Naive thymus-derived CD8-positive, alpha-beta T cell (primary cell): ENCODE data around the gene PDGFB. TPM values are rescaled to one million over a fixed set of nuclear protein-coding genes. Genes with fewer than 3 reads are reported as not detected.

Source experiments
- ATAC-seq, 2 donors: fragments of 150-1000 bp; cut with Tn5 transposase in 1 of 2; sonication (Bioruptor Pico), chemical (Tn5 transposase) in 1 of 2; 1 replicate in 1 of 2; 2 replicates in 1 of 2; pipeline ENCODE4 v1.10.0; 2021; ENCODE audit warnings: mild to moderate bottlenecking in 2 of 2, moderate library complexity in 2 of 2
- POLR2A ChIA-PET: fragments of 350-600 bp; sonication (Branson Sonifier 250); formaldehyde crosslinking; loops from one replicate; lab custom pipeline; 2021; ENCODE audit warnings: antibody characterized with exemption; lab: Charles Lee
- DNase-seq, 10 donors: peaks; one replicate each; pipeline versions ENCODE4 v3.0.0 to v3.0.0-alpha.2; 2020 to 2022
- H3K27ac Mint-ChIP-seq, 10 donors: one replicate each; pipeline ENCODE4 v1.8.0; 2020 to 2022; ENCODE audit warnings: mild to moderate bottlenecking in 10 of 10, mixed read lengths in 10 of 10, moderate library complexity in 4 of 10, inconsistent platforms in 1 of 10
- H3K27me3 Mint-ChIP-seq, 5 donors: one replicate each; pipeline ENCODE4 v1.8.0; 2021 to 2022; ENCODE audit warnings: mixed read lengths in 5 of 5
- H3K36me3 Mint-ChIP-seq, 3 donors: one replicate each; pipeline ENCODE4 v1.8.0; 2020 to 2022; ENCODE audit warnings: mixed read lengths in 3 of 3, mild to moderate bottlenecking in 2 of 3, inconsistent platforms in 1 of 3
- H3K4me1 Mint-ChIP-seq, 4 donors: one replicate each; pipeline ENCODE4 v1.8.0; 2021 to 2022; ENCODE audit warnings: mixed read lengths in 4 of 4
- H3K4me3 Mint-ChIP-seq, 10 donors: one replicate each; pipeline ENCODE4 v1.8.0; 2020 to 2022; ENCODE audit warnings: mild to moderate bottlenecking in 10 of 10, mixed read lengths in 10 of 10, moderate library complexity in 6 of 10, inconsistent platforms in 1 of 10
- H3K9me3 Mint-ChIP-seq, 9 donors: one replicate each; pipeline ENCODE4 v1.8.0; 2020 to 2022; ENCODE audit warnings: mixed read lengths in 9 of 9, mild to moderate bottlenecking in 3 of 9, inconsistent platforms in 1 of 9, moderate library complexity in 1 of 9
- polyA plus RNA-seq, 3 donors: library from polyadenylated mRNA; unstranded; fragments of 300-500 nt; fragmentation: Illumina TruSeq; gene quantifications; one replicate each; pipeline ENCODE4 v1.2.3, GENCODE V29; 2021
- total RNA-seq, 8 experiments: library from RNA in 2 of 8; stranded (reverse) in 2 of 8; gene quantifications; one replicate each; pipeline ENCODE4 v1.2.3 and lab custom pipeline; 2021 to 2026

The PDGFB gene
- total and polyA plus RNA-seq, 5 experiments from 2014 or later = 1.0 to 10.1 (median 3.9) TPM

GRCh38 chr22:39205344-39206021 is 39.3 kb downstream of the PDGFB start:
- POLR2A ChIA-PET = interaction anchor here (0.6 to 1.7 kb wide), 6 partner anchors 31 to 112 kb away, joined by 4 to 8 read pairs (median 4); no protein-coding TSS in a partner anchor
- peak overlapping the region in 5 of 10 donors; percentile 33 to 64 (median 51) for H3K4me3 Mint-ChIP-seq
- H3K9me3 Mint-ChIP-seq = no peaks in the 10 kb centered on the region
- peaks cover 0 to 19% (median 2%) of the 10 kb centered on the region in 5 donors for H3K27me3 Mint-ChIP-seq
- peak overlapping the region in 9 of 10 donors; percentile 7 to 85 (median 59) for H3K27ac Mint-ChIP-seq
- peaks cover 13 to 31% (median 25%) of the 10 kb centered on the region in 4 donors for H3K4me1 Mint-ChIP-seq
- no peaks in the 10 kb centered on the region for H3K36me3 Mint-ChIP-seq
- peak in 6 of 10 donors; percentile 10 to 60 (median 26) for DNase-seq
- peak; percentile 78 to 87 for ATAC-seq

GRCh38 chr22:39204216-39204615 is 40.6 kb downstream of the PDGFB start:
- H3K4me1 Mint-ChIP-seq = peaks cover 13 to 31% (median 25%) of the 10 kb centered on the region in 4 donors
- no peak for ATAC-seq
- peak overlapping the region in 1 of 10 donors; percentile 55 for H3K27ac Mint-ChIP-seq
- H3K9me3 Mint-ChIP-seq = peaks cover 0 to under 1% (median 0%) of the 10 kb centered on the region in 9 donors
- H3K27me3 Mint-ChIP-seq = peaks cover 0 to 19% (median 2%) of the 10 kb centered on the region in 5 donors
- POLR2A ChIA-PET = interaction anchor here (1.0 kb wide), 1 partner anchor 11 kb away, joined by 5 read pairs; no protein-coding TSS in a partner anchor
- DNase-seq = no peak
- no peak overlapping the region for H3K4me3 Mint-ChIP-seq
- no peaks in the 10 kb centered on the region for H3K36me3 Mint-ChIP-seq

- no peak overlapping the region for H3K4me3 Mint-ChIP-seq
- ATAC-seq = no peak
- no peak for DNase-seq
- H3K4me1 Mint-ChIP-seq = peaks cover 0 to 2% (median 0%) of the 10 kb centered on the region in 4 donors
- POLR2A ChIA-PET = no interaction called here
- H3K27me3 Mint-ChIP-seq = peaks cover 0 to 6% (median 1%) of the 10 kb centered on the region in 5 donors
- H3K9me3 Mint-ChIP-seq = peaks cover 0 to 15% (median 4%) of the 10 kb centered on the region in 9 donors
- no peak overlapping the region for H3K27ac Mint-ChIP-seq
- peaks cover 0 to 5% (median 0%) of the 10 kb centered on the region in 3 donors for H3K36me3 Mint-ChIP-seq
Observed at GRCh38 chr22:39197578-39197977, 47.2 kb downstream of the PDGFB start.

- Mint-ChIP-seq H3K4me1 (peaks cover 0 to 2% (median 0%) of the 10 kb centered on the region in 4 donors), H3K36me3 (peaks cover 0 to 5% (median 0%) of the 10 kb centered on the region in 3 donors), H3K9me3 (peaks cover 0 to 17% (median 4%) of the 10 kb centered on the region in 9 donors), H3K27me3 (peaks cover 0 to 4% (median 0%) of the 10 kb centered on the region in 5 donors), H3K27ac (no peak overlapping the region), H3K4me3 (no peak overlapping the region)
- ATAC-seq (no peak), DNase-seq (no peak)
- POLR2A ChIA-PET = interaction anchor here (0.7 to 1.5 kb wide), 2 partner anchors 48 to 108 kb away, joined by 3 to 7 read pairs; no protein-coding TSS in a partner anchor
Observed at GRCh38 chr22:39194098-39194497, 50.7 kb downstream of the PDGFB start.

- POLR2A ChIA-PET = interaction anchor here (0.7 kb wide), 1 partner anchor 32 kb away, joined by 3 read pairs; no protein-coding TSS in a partner anchor
- Mint-ChIP-seq H3K9me3 (peaks cover 0 to 9% (median 0%) of the 10 kb centered on the region in 9 donors), H3K27me3 (peaks cover 0 to 2% (median 0%) of the 10 kb centered on the region in 5 donors), H3K4me3 (no peak overlapping the region), H3K4me1 (peaks cover 0 to 6% (median 0%) of the 10 kb centered on the region in 4 donors), H3K27ac (no peak overlapping the region), H3K36me3 (no peaks in the 10 kb centered on the region)
- ATAC-seq (no peak), DNase-seq (no peak)
Observed at GRCh38 chr22:39188809-39189208, 56.0 kb downstream of the PDGFB start.

GRCh38 chr22:39185601-39186012 is 59.2 kb downstream of the PDGFB start:
- H3K9me3 Mint-ChIP-seq = peaks cover 0 to 13% (median 0%) of the 10 kb centered on the region in 9 donors
- no peak for ATAC-seq
- POLR2A ChIA-PET = interaction anchor here (1.1 kb wide), 1 partner anchor 55 kb away, joined by 4 read pairs; no protein-coding TSS in a partner anchor
- no peak for DNase-seq
- H3K4me1 Mint-ChIP-seq = peaks cover 0 to 9% (median 0%) of the 10 kb centered on the region in 4 donors
- H3K36me3 Mint-ChIP-seq = no peaks in the 10 kb centered on the region
- H3K27ac Mint-ChIP-seq = peak overlapping the region in 2 of 10 donors; percentile 24 to 34
- no peak overlapping the region for H3K4me3 Mint-ChIP-seq
- H3K27me3 Mint-ChIP-seq = peaks cover 0 to 4% (median 0%) of the 10 kb centered on the region in 5 donors

GRCh38 chr22:39184586-39185577 is 59.9 kb downstream of the PDGFB start:
- H3K4me1 Mint-ChIP-seq = peaks cover 0 to 9% (median 0%) of the 10 kb centered on the region in 4 donors
- peaks cover 0 to 4% (median 0%) of the 10 kb centered on the region in 5 donors for H3K27me3 Mint-ChIP-seq
- no peaks in the 10 kb centered on the region for H3K36me3 Mint-ChIP-seq
- ATAC-seq (no peak), DNase-seq (no peak)
- no peak overlapping the region for H3K4me3 Mint-ChIP-seq
- POLR2A ChIA-PET = interaction anchor here (1.1 to 1.3 kb wide), 2 partner anchors 15 to 56 kb away, joined by 3 to 4 read pairs; no protein-coding TSS in a partner anchor
- peaks cover 0 to 14% (median 0%) of the 10 kb centered on the region in 9 donors for H3K9me3 Mint-ChIP-seq
- no peak overlapping the region for H3K27ac Mint-ChIP-seq

- Mint-ChIP-seq H3K27ac (no peak overlapping the region), H3K4me1 (peaks cover 0 to 13% (median 5%) of the 10 kb centered on the region in 4 donors), H3K4me3 (no peak overlapping the region), H3K9me3 (peaks cover 0 to 14% (median 0%) of the 10 kb centered on the region in 9 donors), H3K36me3 (no peaks in the 10 kb centered on the region), H3K27me3 (peaks cover 0 to 4% (median 0%) of the 10 kb centered on the region in 5 donors)
- no peak for DNase-seq
- ATAC-seq = no peak
- POLR2A ChIA-PET = interaction anchor here (1.3 kb wide), 1 partner anchor 14 kb away, joined by 3 read pairs; no protein-coding TSS in a partner anchor
Observed at GRCh38 chr22:39183991-39184585, 60.7 kb downstream of the PDGFB start.

GRCh38 chr22:39182478-39183030 is 62.2 kb downstream of the PDGFB start:
- no peak for ATAC-seq
- Mint-ChIP-seq H3K9me3 (peaks cover 0 to 14% (median 0%) of the 10 kb centered on the region in 9 donors), H3K4me3 (no peak overlapping the region), H3K36me3 (no peaks in the 10 kb centered on the region), H3K27ac (peak overlapping the region in 2 of 10 donors; percentile 36 to 42), H3K27me3 (peaks cover 0 to 2% (median 0%) of the 10 kb centered on the region in 5 donors), H3K4me1 (peaks cover 7 to 20% (median 13%) of the 10 kb centered on the region in 4 donors)
- no peak for DNase-seq
- POLR2A ChIA-PET = interaction anchor here (1.4 kb wide), 1 partner anchor 58 kb away, joined by 4 read pairs; no protein-coding TSS in a partner anchor

- H3K4me3 Mint-ChIP-seq = no peak overlapping the region
- no peak for ATAC-seq
- peak overlapping the region in 3 of 10 donors; percentile 42 to 67 (median 60) for H3K27ac Mint-ChIP-seq
- peaks cover 8 to 23% (median 16%) of the 10 kb centered on the region in 4 donors for H3K4me1 Mint-ChIP-seq
- POLR2A ChIA-PET = interaction anchor here (1.4 to 3.7 kb wide), 2 partner anchors 59 to 137 kb away, joined by 4 to 11 read pairs; partner anchors contain the start of gene RPL3
- peaks cover 0 to 2% (median 0%) of the 10 kb centered on the region in 5 donors for H3K27me3 Mint-ChIP-seq
- no peaks in the 10 kb centered on the region for H3K36me3 Mint-ChIP-seq
- peaks cover 0 to 8% (median 0%) of the 10 kb centered on the region in 9 donors for H3K9me3 Mint-ChIP-seq
- DNase-seq = no peak
Observed at GRCh38 chr22:39181778-39182177, 63.0 kb downstream of the PDGFB start.

GRCh38 chr22:39181356-39181755 is 63.4 kb downstream of the PDGFB start:
- H3K36me3 Mint-ChIP-seq = no peaks in the 10 kb centered on the region
- H3K9me3 Mint-ChIP-seq = peaks cover 0 to 8% (median 0%) of the 10 kb centered on the region in 9 donors
- no peak for DNase-seq
- H3K27me3 Mint-ChIP-seq = peaks cover 0 to 2% (median 0%) of the 10 kb centered on the region in 5 donors
- peaks cover 8 to 23% (median 16%) of the 10 kb centered on the region in 4 donors for H3K4me1 Mint-ChIP-seq
- H3K4me3 Mint-ChIP-seq = no peak overlapping the region
- H3K27ac Mint-ChIP-seq = peak overlapping the region in 4 of 10 donors; percentile 8 to 80 (median 33)
- no peak for ATAC-seq
- POLR2A ChIA-PET = interaction anchor here (3.7 kb wide), 1 partner anchor 137 kb away, joined by 11 read pairs; the partner anchor contains the start of gene RPL3
